ENCODE data around the gene RCOR1. TPM values are rescaled to one million over a fixed set of nuclear protein-coding genes. Genes with fewer than 3 reads are reported as not detected.

The RCOR1 gene
- total RNA-seq, 2 donors from 2014 or later, result 17.1 to 17.5 TPM

GRCh38 chr14:102696332-102696731 lies 103.9 kb downstream of the RCOR1 start:
- H3K4me1 Mint-ChIP-seq (ENCODE audit: low read depth in 2 of 2), result peaks cover 0 to 11% of the 10 kb centered on the region in 2 donors
- peaks cover 5% of the 10 kb centered on the region for H3K36me3 Mint-ChIP-seq
- DNase-seq (ENCODE audit: low spot score) (no peak), ATAC-seq (no peak)
- H3K4me3 Mint-ChIP-seq, result no peak overlapping the region
- H3K27ac Mint-ChIP-seq, result no peak overlapping the region
- H3K27me3 Mint-ChIP-seq, result no peaks in the 10 kb centered on the region
- no peaks in the 10 kb centered on the region for H3K9me3 Mint-ChIP-seq

GRCh38 chr14:102696856-102697495 lies 104.5 kb downstream of the RCOR1 start:
- no peaks in the 10 kb centered on the region for H3K27me3 Mint-ChIP-seq
- H3K9me3 Mint-ChIP-seq, result no peaks in the 10 kb centered on the region
- H3K27ac Mint-ChIP-seq, result no peak overlapping the region
- H3K4me1 Mint-ChIP-seq (ENCODE audit: low read depth in 2 of 2), result peaks cover 0 to 11% of the 10 kb centered on the region in 2 donors
- H3K36me3 Mint-ChIP-seq, result peaks cover 5% of the 10 kb centered on the region
- DNase-seq (ENCODE audit: low spot score) (no peak), ATAC-seq (no peak)
- no peak overlapping the region for H3K4me3 Mint-ChIP-seq

- H3K27ac Mint-ChIP-seq, result no peak overlapping the region
- DNase-seq (ENCODE audit: low spot score), result no peak
- no peaks in the 10 kb centered on the region for H3K9me3 Mint-ChIP-seq
- no peak overlapping the region for H3K4me3 Mint-ChIP-seq
- peaks cover 5% of the 10 kb centered on the region for H3K36me3 Mint-ChIP-seq
- no peaks in the 10 kb centered on the region for H3K27me3 Mint-ChIP-seq
- no peak for ATAC-seq
- peaks cover 0 to 11% of the 10 kb centered on the region in 2 donors for H3K4me1 Mint-ChIP-seq (ENCODE audit: low read depth in 2 of 2)
Measured at GRCh38 chr14:102697501-102697900, 105.1 kb downstream of the RCOR1 start.

GRCh38 chr14:102699416-102700110 lies 107.1 kb downstream of the RCOR1 start:
- Mint-ChIP-seq H3K36me3 (peaks cover 13% of the 10 kb centered on the region), H3K9me3 (peaks cover 4% of the 10 kb centered on the region), H3K27me3 (no peaks in the 10 kb centered on the region), H3K4me1 (ENCODE audit: low read depth in 2 of 2) (peaks cover 0 to 7% of the 10 kb centered on the region in 2 donors), H3K27ac (no peak overlapping the region), H3K4me3 (no peak overlapping the region)
- ATAC-seq, result no peak
- no peak for DNase-seq (ENCODE audit: low spot score)

GRCh38 chr14:102708494-102708893 lies 116.0 kb downstream of the RCOR1 start:
- DNase-seq (ENCODE audit: low spot score), result no peak
- no peak for ATAC-seq
- Mint-ChIP-seq H3K27ac (no peak overlapping the region), H3K27me3 (no peaks in the 10 kb centered on the region), H3K36me3 (peaks cover 4% of the 10 kb centered on the region), H3K9me3 (no peaks in the 10 kb centered on the region), H3K4me1 (ENCODE audit: low read depth in 2 of 2) (no peaks in the 10 kb centered on the region), H3K4me3 (no peak overlapping the region)

- peaks cover 0 to 4% of the 10 kb centered on the region in 2 donors for H3K4me1 Mint-ChIP-seq (ENCODE audit: low read depth in 2 of 2)
- no peak overlapping the region for H3K4me3 Mint-ChIP-seq
- peaks cover 8% of the 10 kb centered on the region for H3K36me3 Mint-ChIP-seq
- DNase-seq (ENCODE audit: low spot score), result no peak
- no peak for ATAC-seq
- H3K27me3 Mint-ChIP-seq, result no peaks in the 10 kb centered on the region
- H3K9me3 Mint-ChIP-seq, result no peaks in the 10 kb centered on the region
- no peak overlapping the region for H3K27ac Mint-ChIP-seq
Measured at GRCh38 chr14:102711207-102711606, 118.8 kb downstream of the RCOR1 start.

- peaks cover 10% of the 10 kb centered on the region for H3K36me3 Mint-ChIP-seq
- no peak overlapping the region for H3K4me3 Mint-ChIP-seq
- ATAC-seq (no peak), DNase-seq (ENCODE audit: low spot score) (no peak)
- H3K27ac Mint-ChIP-seq, result no peak overlapping the region
- H3K4me1 Mint-ChIP-seq (ENCODE audit: low read depth in 2 of 2), result peaks cover under 1 to 4% of the 10 kb centered on the region in 2 donors
- no peaks in the 10 kb centered on the region for H3K27me3 Mint-ChIP-seq
- H3K9me3 Mint-ChIP-seq, result no peaks in the 10 kb centered on the region
Measured at GRCh38 chr14:102711946-102712345, 119.5 kb downstream of the RCOR1 start.

- H3K9me3 Mint-ChIP-seq, result no peaks in the 10 kb centered on the region
- ATAC-seq (no peak), DNase-seq (ENCODE audit: low spot score) (no peak)
- H3K27me3 Mint-ChIP-seq, result no peaks in the 10 kb centered on the region
- H3K4me1 Mint-ChIP-seq (ENCODE audit: low read depth in 2 of 2), result peaks cover 7% of the 10 kb centered on the region in 2 donors
- H3K36me3 Mint-ChIP-seq, result peaks cover 15% of the 10 kb centered on the region
- no peak overlapping the region for H3K4me3 Mint-ChIP-seq
- peak overlapping the region in 1 of 2 donors; percentile 49 for H3K27ac Mint-ChIP-seq
Measured at GRCh38 chr14:102717276-102717675, 124.8 kb downstream of the RCOR1 start.

GRCh38 chr14:102722646-102723045 lies 130.2 kb downstream of the RCOR1 start:
- no peaks in the 10 kb centered on the region for H3K27me3 Mint-ChIP-seq
- no peaks in the 10 kb centered on the region for H3K9me3 Mint-ChIP-seq

GRCh38 chr14:102723650-102724049 lies 131.2 kb downstream of the RCOR1 start:
- H3K4me3 Mint-ChIP-seq, result no peak overlapping the region
- H3K4me1 Mint-ChIP-seq (ENCODE audit: low read depth in 2 of 2), result peaks cover 0 to 3% of the 10 kb centered on the region in 2 donors
- DNase-seq (ENCODE audit: low spot score) (no peak), ATAC-seq (no peak)
- H3K27me3 Mint-ChIP-seq, result no peaks in the 10 kb centered on the region
- no peak overlapping the region for H3K27ac Mint-ChIP-seq
- peaks cover 28% of the 10 kb centered on the region for H3K36me3 Mint-ChIP-seq
- H3K9me3 Mint-ChIP-seq, result no peaks in the 10 kb centered on the region

More at GRCh38 chr14:102722646-102723045, 130.2 kb downstream of the RCOR1 start:
- DNase-seq (ENCODE audit: low spot score), result no peak
- Mint-ChIP-seq H3K4me3 (no peak overlapping the region), H3K4me1 (ENCODE audit: low read depth in 2 of 2) (peaks cover 0 to 3% of the 10 kb centered on the region in 2 donors), H3K36me3 (peaks cover 28% of the 10 kb centered on the region), H3K27ac (no peak overlapping the region)
- ATAC-seq, result no peak

GRCh38 chr14:102726191-102726949 lies 133.9 kb downstream of the RCOR1 start:
- no peak for DNase-seq (ENCODE audit: low spot score)
- no peaks in the 10 kb centered on the region for H3K27me3 Mint-ChIP-seq
- no peaks in the 10 kb centered on the region for H3K9me3 Mint-ChIP-seq
- H3K4me1 Mint-ChIP-seq (ENCODE audit: low read depth in 2 of 2), result no peaks in the 10 kb centered on the region
- H3K36me3 Mint-ChIP-seq, result peaks cover 28% of the 10 kb centered on the region
- no peak overlapping the region for H3K27ac Mint-ChIP-seq
- no peak for ATAC-seq
- no peak overlapping the region for H3K4me3 Mint-ChIP-seq

GRCh38 chr14:102727336-102728095 lies 135.1 kb downstream of the RCOR1 start:
- peaks cover 22% of the 10 kb centered on the region for H3K36me3 Mint-ChIP-seq
- no peaks in the 10 kb centered on the region for H3K27me3 Mint-ChIP-seq
- H3K4me1 Mint-ChIP-seq (ENCODE audit: low read depth in 2 of 2), result no peaks in the 10 kb centered on the region
- no peak for ATAC-seq
- no peak for DNase-seq (ENCODE audit: low spot score)
- no peak overlapping the region for H3K27ac Mint-ChIP-seq
- no peak overlapping the region for H3K4me3 Mint-ChIP-seq
- no peaks in the 10 kb centered on the region for H3K9me3 Mint-ChIP-seq

- Mint-ChIP-seq H3K27ac (no peak overlapping the region), H3K4me3 (no peak overlapping the region), H3K27me3 (no peaks in the 10 kb centered on the region), H3K9me3 (no peaks in the 10 kb centered on the region), H3K4me1 (ENCODE audit: low read depth in 2 of 2) (peaks cover 0 to 5% of the 10 kb centered on the region in 2 donors), H3K36me3 (peaks cover 18% of the 10 kb centered on the region)
- DNase-seq (ENCODE audit: low spot score) (no peak), ATAC-seq (no peak)
Measured at GRCh38 chr14:102728501-102728900, 136.1 kb downstream of the RCOR1 start.
